Type B pancreatic cell (in vitro differentiated cells): ENCODE data around the gene ERP29. TPM values are rescaled to one million over a fixed set of nuclear protein-coding genes. Genes with fewer than 3 reads are reported as not detected.

ENCODE experiments used
- DNase-seq: peaks from one replicate; pipeline ENCODE4 v3.0.0; 2021; ENCODE audit warnings: mixed read lengths; ENCODE audit not compliant: unreplicated experiment; ENCODE audit errors: extremely low spot score
- H3K27ac Mint-ChIP-seq: 2 replicates; pipeline ENCODE4 v1.8.0; 2021; ENCODE audit warnings: mild to moderate bottlenecking, mixed read lengths
- H3K27me3 Mint-ChIP-seq: 2 replicates; pipeline ENCODE4 v1.8.0; 2021; ENCODE audit warnings: mixed read lengths
- H3K36me3 Mint-ChIP-seq: 2 replicates; pipeline ENCODE4 v1.8.0; 2021; ENCODE audit warnings: mixed read lengths
- H3K4me1 Mint-ChIP-seq: one replicate; pipeline ENCODE4 v1.8.0; 2021; ENCODE audit warnings: mixed read lengths; ENCODE audit not compliant: unreplicated experiment
- H3K4me3 Mint-ChIP-seq: 2 replicates; pipeline ENCODE4 v1.8.0; 2021; ENCODE audit warnings: mild to moderate bottlenecking, mixed read lengths
- H3K9me3 Mint-ChIP-seq: 2 replicates; pipeline ENCODE4 v1.8.0; 2021; ENCODE audit warnings: mixed read lengths
- total RNA-seq: library from RNA; stranded (reverse); gene quantifications from 2 replicates; pipeline ENCODE4 v1.2.1, GENCODE V29; 2021; ENCODE audit warnings: low replicate concordance
- TF ChIP-seq, protein P1 (sequence below): fragments of 200-600 bp; sonication (generic); conservative IDR thresholded peaks from 2 replicates; pipeline ENCODE4 v1.5.0; 2021; ENCODE audit warnings: antibody characterized with exemption, mild to moderate bottlenecking

Gene ERP29
- total RNA-seq, 1 donor from 2014 or later: 141 TPM

GRCh38 chr12:111976860-111977259 is 36.4 kb upstream of the ERP29 start:
- Mint-ChIP-seq H3K4me1 (no peaks in the 10 kb centered on the region), H3K27ac (no peak overlapping the region), H3K4me3 (no peak overlapping the region), H3K27me3 (no peaks in the 10 kb centered on the region), H3K9me3 (no peaks in the 10 kb centered on the region), H3K36me3 (peaks cover 7% of the 10 kb centered on the region)
- no peak for DNase-seq
- TF ChIP-seq, protein P1, sequence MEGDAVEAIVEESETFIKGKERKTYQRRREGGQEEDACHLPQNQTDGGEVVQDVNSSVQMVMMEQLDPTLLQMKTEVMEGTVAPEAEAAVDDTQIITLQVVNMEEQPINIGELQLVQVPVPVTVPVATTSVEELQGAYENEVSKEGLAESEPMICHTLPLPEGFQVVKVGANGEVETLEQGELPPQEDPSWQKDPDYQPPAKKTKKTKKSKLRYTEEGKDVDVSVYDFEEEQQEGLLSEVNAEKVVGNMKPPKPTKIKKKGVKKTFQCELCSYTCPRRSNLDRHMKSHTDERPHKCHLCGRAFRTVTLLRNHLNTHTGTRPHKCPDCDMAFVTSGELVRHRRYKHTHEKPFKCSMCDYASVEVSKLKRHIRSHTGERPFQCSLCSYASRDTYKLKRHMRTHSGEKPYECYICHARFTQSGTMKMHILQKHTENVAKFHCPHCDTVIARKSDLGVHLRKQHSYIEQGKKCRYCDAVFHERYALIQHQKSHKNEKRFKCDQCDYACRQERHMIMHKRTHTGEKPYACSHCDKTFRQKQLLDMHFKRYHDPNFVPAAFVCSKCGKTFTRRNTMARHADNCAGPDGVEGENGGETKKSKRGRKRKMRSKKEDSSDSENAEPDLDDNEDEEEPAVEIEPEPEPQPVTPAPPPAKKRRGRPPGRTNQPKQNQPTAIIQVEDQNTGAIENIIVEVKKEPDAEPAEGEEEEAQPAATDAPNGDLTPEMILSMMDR: no peak

- Mint-ChIP-seq H3K4me1 (no peaks in the 10 kb centered on the region), H3K27me3 (no peaks in the 10 kb centered on the region), H3K4me3 (no peak overlapping the region), H3K27ac (no peak overlapping the region), H3K36me3 (peaks cover 8% of the 10 kb centered on the region), H3K9me3 (no peaks in the 10 kb centered on the region)
- TF ChIP-seq, protein P1: no peak
- DNase-seq: no peak
Measured at GRCh38 chr12:111978545-111978944, 34.7 kb upstream of the ERP29 start.

GRCh38 chr12:111980598-111980997 is 32.6 kb upstream of the ERP29 start:
- TF ChIP-seq, protein P1: no peak
- Mint-ChIP-seq H3K4me3 (no peak overlapping the region), H3K9me3 (no peaks in the 10 kb centered on the region), H3K4me1 (no peaks in the 10 kb centered on the region), H3K27ac (no peak overlapping the region), H3K27me3 (no peaks in the 10 kb centered on the region), H3K36me3 (peaks cover 8% of the 10 kb centered on the region)
- no peak for DNase-seq

DNA sequence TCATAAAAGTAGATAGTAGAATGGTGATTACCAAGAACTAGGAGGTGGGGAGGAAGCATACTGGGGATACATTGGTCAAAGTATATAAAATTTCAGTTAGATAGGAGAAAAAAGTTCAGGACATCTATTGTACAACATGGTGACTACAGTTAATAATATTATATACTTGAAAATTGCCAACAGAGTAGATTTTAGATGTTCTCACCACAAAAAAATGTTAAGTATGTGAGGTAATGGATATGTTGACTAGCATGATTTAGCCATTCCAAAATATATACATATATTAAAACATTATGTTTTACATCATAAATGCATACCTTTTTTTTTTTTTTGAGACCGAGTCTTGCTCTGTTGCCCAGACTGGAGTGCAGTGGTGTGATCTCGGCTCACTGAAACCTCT is 31.2 kb upstream of the ERP29 start:
- no peaks in the 10 kb centered on the region for H3K27me3 Mint-ChIP-seq
- no peak overlapping the region for H3K4me3 Mint-ChIP-seq
- no peak overlapping the region for H3K27ac Mint-ChIP-seq
- H3K9me3 Mint-ChIP-seq: no peaks in the 10 kb centered on the region
- TF ChIP-seq, protein P1: no peak
- no peaks in the 10 kb centered on the region for H3K4me1 Mint-ChIP-seq
- no peak for DNase-seq
- peaks cover 8% of the 10 kb centered on the region for H3K36me3 Mint-ChIP-seq

DNA sequence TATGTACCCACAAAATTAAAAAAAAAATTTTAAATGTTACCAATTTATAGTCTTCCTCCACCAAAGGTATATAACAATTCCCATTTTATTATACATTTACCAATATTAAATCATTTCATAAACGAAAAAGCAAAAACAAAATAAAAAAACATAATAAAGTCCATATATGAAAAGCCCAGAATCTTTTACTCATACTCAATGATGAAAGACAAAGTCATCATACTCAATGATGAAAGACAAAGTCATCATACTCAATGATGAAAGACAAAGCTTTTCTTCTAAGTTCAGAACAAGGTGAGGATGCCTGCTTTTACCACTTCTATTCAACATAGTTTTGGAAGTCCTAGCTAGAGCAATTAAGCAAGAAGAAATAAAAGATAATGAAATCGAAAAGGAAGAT is 28.4 kb upstream of the ERP29 start:
- peaks cover 6% of the 10 kb centered on the region for H3K9me3 Mint-ChIP-seq
- no peak for DNase-seq
- H3K4me1 Mint-ChIP-seq: no peaks in the 10 kb centered on the region
- H3K4me3 Mint-ChIP-seq: no peak overlapping the region
- TF ChIP-seq, protein P1: no peak
- H3K36me3 Mint-ChIP-seq: peaks cover 13% of the 10 kb centered on the region
- no peaks in the 10 kb centered on the region for H3K27me3 Mint-ChIP-seq
- H3K27ac Mint-ChIP-seq: no peak overlapping the region

DNA sequence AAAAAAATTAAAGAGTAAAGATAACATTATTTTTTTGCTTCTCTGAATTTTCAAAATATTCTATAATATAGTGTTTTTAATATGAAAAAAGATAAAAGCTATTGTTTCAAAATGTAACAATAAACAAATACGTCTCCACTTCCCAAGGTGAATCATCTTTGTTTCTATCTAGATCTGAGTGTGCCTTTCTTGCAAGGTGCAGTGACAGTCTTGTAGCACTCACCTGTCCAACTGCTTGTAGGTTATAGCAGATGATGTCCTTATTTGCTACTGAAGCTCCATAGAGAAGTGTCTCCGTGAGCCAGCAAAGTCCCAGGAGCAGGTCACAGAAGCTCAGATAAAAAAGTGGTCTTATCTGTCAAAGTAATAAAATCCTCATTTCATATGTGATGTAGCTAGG is 21.7 kb upstream of the ERP29 start:
- DNase-seq: no peak
- Mint-ChIP-seq H3K27me3 (no peaks in the 10 kb centered on the region), H3K27ac (no peak overlapping the region), H3K4me1 (peaks cover 4% of the 10 kb centered on the region), H3K4me3 (no peak overlapping the region), H3K36me3 (peaks cover 13% of the 10 kb centered on the region), H3K9me3 (peaks cover 6% of the 10 kb centered on the region)
- TF ChIP-seq, protein P1: no peak
